HK-2 (cell line): ENCODE measurements around the gene PPP1R2.
A peak's percentile ranks its signal among the peaks of the same experiment; 100 is the strongest.
"Not testable (repeated sequence)": the region's sequence is repeated elsewhere in the genome, so short reads cannot be mapped to it uniquely, and the experiment has no call there.

Source experiments
- DNase-seq: peaks from one replicate; pipeline ENCODE4 v3.0.0-alpha.2; 2018; ENCODE audit not compliant: unreplicated experiment

PPP1R2 gene

DNA sequence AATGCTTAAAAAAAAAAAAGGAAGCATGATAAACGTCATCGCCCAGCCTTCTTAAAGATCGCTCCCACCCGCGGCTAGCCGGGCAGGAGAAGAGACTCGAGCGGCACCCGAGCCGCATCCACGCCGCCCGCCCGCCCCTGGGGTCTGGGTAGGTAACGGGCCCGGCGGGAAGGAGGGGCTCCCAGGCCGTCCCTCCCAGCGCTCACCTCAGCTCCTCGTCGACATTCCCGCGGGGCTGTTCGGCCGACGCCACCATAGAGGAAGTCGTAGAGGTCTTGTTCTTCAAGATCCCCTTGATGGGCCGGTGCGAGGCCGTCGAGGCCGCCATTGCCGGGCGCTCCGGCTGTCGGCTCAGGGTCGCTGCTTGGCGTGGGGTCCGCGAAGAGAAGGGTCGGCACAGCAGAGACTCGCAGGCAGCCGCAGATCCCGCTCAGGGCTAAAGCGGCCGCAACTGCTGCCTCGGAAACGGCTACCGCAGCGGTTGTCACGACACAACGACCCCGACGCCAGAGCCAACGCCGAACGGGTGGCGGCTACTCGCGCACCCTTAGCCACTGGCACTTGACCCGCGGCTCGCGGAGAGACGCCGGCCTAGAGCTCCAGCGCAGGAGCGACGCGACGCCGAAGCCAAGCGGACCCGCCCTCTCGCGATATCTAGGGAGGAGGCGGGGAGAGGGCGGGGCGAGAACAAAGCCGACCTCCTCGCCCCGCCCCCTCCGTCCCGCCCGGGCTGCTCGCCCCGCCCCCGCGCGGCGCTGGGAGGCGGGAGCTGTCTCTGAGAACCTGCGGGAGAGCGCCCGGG lies at the start of gene PPP1R2:
Gene PPP1R2, minus strand, starts transcription at position 628 of the 802 bp plus-strand sequence. Its CDS starts 300 bp downstream, at position 328.
- DNase-seq = peak; percentile 93

DNA sequence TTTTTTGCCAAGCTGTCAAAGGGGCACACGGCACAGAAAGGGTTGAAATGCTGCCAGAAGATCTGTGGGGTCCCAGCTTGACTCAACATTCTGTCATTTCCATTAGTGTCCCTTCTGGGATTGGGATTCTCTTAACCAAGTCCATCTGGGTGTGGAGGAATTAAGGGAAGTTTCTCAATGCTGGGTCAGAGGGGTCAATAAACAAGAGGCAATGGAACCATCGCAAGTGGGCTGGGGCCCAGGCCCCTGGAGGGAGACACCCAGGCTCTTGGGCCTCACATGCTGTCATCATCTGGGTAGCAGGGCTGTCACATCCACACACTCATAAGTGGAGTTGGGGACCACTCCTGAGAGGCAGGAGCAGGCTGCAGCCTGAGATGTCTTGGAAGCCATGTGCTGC lies 48.7 kb upstream of the PPP1R2 start:
- no peak for DNase-seq

DNA sequence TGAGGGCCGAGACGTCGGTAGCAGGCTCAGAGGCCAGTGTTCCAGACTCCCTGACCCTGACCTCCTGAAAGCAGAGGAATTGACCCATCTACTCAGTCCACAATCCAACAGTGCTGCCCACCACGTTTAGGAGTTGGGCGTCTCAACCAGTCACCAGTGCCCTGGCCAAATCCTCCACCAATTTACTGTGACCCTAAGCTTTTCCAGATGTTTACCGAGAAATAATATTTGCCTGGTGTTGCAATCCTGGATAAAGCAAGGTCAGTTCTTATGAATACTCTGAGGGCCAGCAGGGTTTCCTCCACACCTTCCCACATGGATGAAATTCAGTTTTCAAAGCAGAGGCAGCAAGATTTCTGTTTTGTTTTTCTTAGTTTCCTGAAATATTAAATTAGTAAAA lies 48.1 kb upstream of the PPP1R2 start:
- no peak for DNase-seq

DNA sequence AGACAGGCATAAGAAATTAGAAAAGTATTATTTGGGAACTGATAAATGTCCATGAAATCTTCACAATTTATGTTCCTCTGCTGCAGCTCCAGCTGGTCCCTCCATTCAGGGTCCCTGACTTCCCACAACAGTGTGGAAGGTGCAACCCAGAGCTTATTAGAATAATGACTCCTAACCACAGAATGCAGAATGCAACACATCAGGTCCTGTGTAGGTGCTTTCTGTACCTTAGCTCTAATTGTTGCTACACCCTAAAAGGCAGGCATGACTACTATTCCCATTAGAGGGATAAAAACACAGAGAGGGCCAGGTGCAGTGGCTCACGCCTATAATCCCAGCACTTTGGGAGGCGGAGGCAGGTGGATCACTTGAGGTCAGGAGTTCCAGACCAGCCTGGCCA lies 47.3 kb upstream of the PPP1R2 start:
- not testable (repeated sequence) for DNase-seq

DNA sequence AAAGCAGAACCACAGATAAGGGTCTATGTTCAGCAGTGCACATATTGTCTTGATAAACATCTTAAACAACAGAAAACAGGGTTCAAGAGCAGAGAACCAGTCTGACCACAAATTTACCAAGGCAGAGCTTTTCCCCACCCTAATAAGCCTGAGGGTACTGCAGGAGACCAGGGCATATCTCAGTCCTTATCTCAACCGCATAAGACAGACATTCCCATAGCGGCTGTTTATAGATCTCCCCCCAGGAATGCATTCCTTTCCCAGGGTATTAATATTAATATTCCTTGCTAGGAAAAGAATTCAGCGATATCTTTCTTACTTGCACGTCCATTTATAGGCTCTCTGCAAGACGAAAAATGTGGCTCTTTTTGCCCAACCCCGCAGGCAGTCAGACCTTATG lies 46.7 kb upstream of the PPP1R2 start:
- not testable (repeated sequence) for DNase-seq

DNA sequence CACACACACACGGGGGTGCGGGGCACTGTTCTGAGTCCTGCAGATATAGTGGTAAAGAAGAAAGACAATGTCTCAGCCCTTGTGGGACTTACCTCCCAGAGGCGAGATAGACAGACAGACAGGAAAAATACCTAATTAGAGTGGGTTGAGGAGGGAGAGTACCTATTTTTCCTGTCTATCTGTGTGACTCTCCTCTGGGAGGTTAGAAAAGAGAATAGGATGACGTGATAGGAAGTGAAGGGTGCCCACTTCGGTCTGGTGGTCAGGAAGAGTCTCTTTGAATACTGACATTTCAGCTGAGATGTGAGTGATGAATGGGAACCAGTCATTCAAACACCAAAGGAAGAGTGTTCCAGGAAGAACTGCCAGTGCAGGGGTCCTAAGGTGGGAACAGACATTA lies 44.7 kb upstream of the PPP1R2 start:
- DNase-seq = no peak

DNA sequence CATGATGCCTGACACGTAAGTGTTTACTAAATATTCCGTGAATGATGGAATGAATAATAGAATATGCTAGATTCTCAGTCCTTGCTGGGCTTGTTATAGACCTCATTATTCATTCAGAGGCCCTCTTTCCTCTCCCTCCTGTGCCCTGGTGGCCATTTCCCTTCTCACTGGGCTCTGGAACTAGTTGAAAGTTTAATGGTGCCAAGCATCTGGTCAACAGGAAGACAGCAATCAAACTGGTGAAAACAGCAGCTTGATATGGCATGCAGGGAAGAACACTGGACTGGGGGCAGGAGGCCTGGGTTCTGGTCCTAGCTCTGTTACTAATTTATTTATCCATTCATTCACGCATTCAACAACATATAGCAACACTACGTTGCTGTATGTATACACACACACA lies 44.3 kb upstream of the PPP1R2 start:
- no peak for DNase-seq

DNA sequence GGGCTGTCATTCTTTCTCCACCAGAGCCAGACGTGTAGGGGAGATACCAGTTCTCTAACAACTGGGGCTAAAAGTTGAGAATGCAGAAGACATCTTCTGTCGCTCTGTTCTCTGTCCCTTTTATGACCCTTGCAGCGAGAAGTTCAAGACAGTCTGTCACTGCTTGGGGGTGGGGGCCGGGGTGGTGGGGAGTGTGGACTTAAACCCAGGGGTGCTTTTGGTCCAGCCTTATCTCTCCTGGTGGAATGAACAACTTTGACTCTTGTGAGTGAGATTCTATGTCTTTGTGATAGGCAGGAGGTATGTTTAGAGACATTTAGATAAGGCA lies 41.4 kb upstream of the PPP1R2 start:
- no peak for DNase-seq

DNA sequence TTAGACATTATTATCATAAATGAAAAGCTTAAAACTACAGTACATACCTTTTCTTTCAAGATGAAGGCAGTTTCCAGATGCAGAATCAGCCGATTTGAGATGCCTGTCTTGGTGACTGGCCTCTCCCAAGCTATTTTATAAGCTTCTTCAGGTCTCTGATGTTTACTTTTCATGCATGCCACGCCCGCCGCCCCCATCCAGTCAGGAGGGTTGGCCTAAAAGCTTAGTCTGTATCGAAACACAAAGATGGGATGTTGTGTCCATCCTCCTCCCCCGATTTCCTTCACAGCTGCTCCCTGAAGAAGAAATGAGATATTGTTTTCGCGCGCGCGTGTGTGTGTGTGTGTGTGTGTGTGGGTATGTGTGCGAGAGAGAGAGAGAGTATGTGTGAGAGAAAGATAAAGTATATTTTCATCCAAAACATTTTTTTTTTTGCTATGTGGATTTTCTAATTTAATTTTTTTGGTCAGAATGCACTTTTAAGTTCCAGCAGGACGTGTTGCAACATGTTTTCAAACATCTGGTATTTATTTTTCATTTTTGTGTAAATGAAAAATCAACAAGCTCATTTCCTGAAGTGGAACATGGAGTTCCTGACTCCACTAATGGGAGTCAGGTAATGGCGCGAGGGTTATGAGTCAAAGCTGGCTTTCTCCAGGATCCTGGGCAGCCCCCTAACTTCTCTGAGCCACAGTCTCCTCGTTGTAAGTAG lies 40.9 kb upstream of the PPP1R2 start, which contains the start of gene APOD:
Gene APOD, minus strand, starts transcription at position 110 of the 712 bp plus-strand sequence. CDS start 4,479 bp downstream, outside the sequence.
- DNase-seq = no peak

DNA sequence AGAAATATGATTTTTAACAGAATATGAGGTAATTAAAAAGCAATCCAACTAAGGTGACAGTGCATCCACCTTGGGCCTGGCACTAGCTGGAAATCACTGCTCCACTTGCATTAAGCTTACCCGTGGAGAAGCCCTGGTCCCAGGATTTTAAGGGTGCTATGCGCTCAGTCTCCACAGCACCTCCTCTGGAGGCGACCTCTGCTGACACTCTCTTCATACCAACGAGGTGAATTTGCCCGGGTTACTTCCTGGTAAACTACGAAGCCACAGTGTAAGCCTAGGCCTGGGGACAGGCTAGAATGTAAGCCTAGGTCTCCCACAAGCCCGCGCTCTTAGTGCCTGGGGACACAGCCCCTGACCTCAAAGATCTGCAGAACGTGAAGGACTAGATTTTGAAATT lies 39.8 kb upstream of the PPP1R2 start:
- DNase-seq = no peak

DNA sequence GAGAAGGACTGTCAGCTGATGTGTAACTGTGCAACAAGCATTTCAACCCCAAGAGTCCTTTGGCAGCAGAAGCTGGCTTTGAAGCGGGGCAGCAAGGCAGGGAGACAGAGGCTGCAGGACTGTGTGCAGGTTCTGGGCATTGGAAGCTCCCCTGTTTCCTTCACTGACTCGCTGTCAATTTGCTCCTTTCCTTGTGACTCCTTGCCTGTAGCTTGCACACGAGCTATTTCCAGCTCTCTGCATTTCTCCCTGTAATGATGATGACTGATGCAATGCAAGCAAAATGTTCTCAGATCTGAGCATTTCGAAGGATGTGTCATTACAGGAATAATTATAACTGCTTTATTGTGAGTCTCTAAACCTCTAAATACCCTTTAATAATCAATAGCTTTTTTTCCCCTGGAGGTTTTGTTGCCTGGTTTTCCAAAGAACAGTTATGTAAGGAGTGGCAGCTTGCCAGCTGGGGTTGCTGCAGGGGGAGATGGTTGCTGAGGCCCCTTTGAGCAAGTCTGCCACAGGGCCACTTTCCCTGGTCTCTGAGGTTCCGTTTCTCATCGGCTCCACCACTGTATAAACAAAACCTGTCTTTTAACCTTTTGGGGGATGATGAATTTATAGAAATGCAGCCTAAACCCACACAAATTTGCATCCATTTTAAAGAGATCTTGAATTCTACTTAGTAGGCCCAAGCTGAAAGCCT lies 37.8 kb upstream of the PPP1R2 start:
- DNase-seq = no peak

DNA sequence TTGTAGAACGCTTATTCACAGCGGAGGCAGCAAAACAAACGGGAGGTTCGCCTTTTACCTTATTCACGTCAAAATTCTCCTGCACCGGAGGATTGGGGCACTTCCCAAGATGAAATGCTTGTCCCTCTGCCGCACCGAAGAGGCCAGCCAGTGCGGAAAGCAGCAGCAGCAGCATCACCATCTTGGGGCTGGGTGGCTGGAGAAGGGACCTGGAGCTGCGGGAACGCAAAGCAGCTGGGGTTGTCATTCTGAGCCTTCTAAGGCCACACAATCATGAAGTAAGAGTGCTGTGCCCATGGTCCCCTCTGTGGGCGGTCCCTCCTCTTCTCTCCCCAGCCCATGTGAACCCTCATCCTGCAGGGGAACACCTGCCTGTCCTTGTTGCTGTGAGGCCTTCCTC lies 36.2 kb upstream of the PPP1R2 start:
- no peak for DNase-seq

DNA sequence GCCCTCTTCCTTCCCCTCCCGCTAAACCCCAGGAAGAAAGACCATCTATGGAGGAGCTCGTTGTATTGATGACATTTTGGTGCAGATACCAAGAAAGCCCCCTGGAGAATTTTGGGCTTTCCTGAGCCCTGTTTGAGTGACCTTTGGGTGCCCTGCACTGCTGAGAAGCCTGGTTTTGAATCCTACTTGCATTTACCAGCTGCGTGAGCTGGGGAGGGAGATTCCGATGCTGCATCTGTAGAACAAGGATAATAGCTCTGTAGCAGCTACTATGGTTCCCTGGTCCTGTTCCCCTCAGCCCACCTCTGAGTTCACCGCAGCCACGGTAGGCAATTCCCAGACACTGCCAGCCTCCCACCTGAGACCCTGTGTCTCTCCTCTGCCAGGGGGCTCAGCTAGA lies 35.4 kb upstream of the PPP1R2 start:
- DNase-seq = no peak

DNA sequence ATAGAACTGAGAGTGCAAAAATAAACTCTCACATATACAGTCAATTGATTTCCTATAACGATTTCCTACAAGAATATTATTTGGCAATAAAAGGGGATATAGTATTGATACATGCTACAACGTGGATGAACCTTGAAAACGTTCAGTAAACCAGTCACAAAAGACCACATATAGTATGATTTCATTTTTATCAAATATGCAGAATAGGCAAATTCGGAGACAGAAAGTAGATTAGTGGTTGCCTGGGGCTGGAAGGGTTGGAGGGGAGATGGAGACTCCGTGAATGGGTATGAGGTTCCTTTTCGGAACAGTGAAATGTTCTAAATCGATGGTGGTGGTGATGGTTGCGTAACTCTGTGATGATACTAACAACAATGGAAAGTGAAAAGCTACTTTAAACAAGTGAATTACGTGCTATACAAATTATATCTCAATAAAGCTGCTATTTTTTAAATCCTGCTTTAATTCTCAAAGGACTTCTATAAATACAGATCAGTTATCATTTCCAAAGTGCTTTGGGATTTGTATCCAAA lies 34.6 kb upstream of the PPP1R2 start:
- DNase-seq = no peak

DNA sequence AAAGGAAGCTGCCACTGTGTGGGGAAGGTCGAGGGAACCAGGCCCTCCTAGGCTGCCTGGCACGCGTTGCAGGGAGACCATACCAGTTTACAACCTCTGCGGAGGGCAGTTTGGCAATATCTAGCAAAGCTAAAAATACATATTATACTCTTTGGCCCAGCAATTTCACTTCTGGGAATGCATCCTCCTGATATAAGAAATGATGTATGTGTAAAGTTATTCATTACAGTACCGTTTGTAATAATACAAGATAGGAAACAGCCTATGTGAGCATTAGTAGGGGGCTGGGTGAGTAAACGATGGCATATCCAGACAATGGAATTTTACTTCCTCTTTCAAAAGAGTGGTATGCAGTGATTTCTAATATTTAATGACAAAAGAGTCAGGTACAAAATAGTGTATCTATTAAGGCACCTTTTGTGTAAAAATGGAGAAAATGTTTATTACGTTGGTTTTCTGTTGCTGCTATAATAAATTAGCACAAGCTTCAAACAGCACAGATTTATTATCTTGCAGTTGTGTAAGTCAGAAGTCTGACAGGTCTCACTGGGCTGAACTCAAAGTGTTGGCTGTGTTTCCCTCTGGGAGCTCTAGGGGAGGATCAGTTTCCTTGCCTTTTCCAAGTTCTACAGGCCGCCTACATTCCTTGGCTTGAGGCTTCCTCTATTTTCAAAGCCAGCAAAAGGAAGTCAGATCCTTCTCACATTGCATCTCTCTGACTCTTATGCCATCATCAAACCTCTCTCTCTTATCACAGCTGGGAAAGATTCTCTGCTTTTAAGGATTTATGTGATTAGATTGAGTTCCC lies 31.6 kb upstream of the PPP1R2 start:
- DNase-seq = no peak

DNA sequence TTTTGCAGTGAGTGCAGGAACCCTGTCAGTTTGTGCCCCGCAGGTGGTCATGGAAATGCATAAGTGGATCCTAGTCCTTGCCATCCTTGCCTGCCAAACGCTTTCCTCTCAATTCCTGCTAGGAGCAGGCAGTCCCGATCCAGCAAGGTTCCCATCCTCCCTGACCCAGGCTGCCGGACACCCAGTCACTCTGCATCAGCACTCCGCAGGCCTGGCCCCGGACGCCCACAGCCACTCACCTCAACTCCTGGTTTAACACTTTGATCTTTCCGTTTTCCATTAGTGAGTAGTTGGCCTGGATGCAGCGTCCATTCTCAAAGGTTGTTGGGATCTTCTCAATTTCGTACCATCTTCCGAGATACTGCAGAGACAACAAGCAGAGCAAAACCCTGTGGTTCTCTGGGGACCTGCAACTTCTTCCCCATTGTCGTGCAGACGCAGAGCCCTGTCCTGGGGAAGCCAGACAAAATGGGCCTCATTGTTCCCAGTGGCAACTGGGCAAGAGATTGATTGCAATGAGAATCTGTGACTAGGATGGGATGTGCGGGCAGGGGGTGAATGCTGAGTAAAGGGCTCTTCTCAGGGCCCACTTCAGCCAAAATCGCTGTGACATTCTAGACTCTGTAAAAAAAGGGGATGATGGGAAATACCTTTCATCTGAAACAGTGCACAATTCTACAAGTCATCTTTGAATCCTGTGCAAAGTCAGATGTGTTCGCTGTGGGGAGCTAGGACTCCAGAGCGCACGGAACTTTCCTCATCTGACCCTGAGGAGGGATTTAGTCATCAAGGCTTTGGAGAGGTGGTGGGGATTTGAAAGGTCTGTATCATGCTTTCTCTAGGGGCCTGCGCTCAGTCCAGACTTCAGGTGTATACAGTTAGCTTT lies 30.7 kb upstream of the PPP1R2 start:
- no peak for DNase-seq

DNA sequence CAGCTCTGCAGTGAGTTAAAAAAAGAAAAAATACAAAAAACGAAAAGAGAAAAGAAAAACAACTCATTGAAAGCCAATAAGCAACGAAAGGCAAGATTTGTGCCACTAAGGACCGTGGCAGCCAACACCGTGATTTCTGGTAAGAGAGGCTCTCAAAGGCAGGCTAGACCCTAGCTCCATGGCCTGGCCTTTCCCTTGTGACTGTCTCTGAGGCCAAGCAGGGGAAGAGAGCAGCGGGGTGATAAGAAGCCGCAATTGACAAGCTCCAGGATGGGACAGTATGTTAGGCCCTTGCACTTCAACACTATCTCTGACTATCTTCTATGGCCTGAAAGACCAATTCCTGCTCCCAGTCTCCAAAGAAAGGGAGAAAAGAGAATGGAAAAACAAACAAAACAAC lies 28.2 kb upstream of the PPP1R2 start:
- no peak for DNase-seq

DNA sequence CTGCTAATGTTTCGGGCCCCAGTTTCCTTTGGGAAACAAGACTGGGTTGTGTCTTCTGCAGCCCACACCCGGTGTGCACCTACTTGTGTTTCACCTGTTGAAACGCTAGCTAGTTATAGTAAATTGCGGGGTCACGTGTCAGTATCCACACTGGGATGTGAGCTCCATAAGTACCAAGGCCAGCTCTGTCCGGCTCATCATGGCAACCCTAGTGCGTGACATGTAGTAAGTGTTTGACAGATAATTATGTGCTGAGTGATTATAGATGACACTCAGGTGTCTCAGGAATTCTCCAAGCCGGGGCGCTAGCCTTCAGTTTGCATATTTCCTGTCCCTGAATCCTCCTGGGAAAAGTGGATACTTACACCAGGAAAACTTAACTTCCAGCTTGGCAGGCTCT lies 27.8 kb upstream of the PPP1R2 start:
- DNase-seq = no peak

DNA sequence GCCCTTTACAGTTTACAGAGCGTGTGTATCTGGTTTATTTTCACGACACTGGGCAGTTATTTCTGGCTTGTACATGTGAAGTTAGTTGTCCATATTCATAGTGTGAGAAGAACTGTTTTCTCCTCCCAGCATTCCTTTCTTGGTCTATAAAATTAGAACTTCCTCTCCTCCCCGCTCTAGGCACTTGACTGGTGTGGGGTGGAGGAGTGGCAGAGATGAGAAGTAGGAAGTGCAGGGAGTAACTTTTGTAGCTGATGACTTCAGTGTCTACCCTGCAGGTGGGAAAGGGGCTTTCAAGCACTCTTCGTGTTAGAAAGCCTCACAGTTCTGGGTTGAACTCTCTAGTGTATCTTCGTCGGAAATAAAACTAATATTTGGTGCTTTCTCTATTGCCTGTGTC lies 27.2 kb upstream of the PPP1R2 start:
- no peak for DNase-seq

DNA sequence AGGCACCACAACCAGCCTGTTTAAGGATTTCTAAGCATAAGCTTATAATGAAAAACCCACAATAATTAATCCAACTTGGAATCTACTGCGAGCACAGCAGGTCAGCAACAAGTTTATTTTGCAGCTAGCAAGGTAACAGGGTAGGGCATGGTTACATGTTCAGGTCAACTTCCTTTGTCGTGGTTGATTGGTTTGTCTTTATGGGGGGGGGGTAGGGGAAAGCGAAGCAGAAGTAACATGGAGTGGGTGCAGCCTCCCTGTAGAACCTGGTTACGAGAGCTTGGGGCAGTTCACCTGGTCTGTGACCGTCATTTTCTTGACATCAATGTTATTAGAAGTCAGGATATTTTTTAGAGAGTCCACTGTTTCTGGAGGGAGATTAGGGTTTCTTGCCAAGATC lies 25.5 kb upstream of the PPP1R2 start:
- no peak for DNase-seq

DNA sequence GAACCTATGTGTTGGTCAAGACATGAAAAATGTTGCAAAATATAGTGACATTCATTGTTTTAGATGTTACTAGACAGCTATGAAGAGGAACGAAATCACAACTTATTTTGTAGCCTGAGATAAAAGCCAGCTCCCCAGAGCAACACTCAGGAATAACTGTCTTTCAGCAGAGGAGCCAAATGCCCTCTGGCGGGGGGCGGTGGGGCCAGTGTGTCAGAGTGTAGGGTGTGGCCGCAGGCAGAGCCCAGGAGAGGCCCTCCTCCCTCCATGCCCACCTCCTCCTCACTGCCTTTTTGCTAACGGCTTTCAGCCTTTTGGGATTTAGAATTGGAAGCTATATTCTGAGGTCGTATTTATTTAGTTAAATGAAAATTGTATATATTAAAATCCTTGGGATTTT lies 23.7 kb upstream of the PPP1R2 start:
- no peak for DNase-seq
